ENCODE results near the gene RNF144B. TPM values are rescaled to one million over a fixed set of nuclear protein-coding genes. Genes with fewer than 3 reads are reported as not detected.

RNF144B gene
- total RNA-seq, 1 experiment from 2014 or later = 8.2 TPM

DNA sequence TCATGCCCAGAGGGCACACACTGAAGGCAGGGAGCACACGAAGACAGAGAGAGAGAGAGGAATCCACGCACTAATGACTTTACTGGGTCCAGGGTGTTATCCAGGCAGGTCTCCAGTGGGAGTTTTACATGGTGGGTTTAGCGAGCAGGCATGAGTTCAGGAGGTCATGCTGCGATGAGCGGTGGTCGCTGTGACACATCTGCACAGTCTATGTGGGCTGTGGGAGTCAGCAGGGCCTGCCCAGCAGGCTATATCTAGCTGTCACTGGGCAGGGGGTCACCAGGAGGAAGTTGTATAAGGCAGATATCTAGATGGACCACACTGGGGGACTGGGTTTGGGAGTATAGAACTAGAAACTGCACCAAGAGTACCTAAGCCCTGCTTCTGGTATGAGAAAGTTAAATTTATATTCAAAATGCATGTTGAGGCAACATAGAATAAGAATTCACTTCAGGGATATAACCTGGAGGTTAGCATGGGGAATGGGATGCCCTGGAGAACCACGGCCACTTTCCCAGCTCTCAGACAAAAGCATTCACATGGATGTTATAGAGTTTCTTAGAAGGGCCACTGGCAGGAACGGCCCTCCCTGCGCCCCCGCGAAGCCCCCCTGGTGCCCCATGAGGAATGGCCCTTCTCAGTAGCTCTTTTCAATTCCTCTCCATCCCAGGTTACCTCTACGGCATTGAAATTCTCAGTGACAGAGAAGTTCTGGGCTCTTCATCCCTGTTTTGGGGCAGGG, 113.9 kb downstream of the RNF144B start:
- no peak overlapping the region for H3K4me3 Mint-ChIP-seq
- DNase-seq (ENCODE audit: low spot score) = no peak
- no peaks in the 10 kb centered on the region for H3K36me3 Mint-ChIP-seq
- POLR2A ChIA-PET = no interaction called here
- no peaks in the 10 kb centered on the region for H3K27me3 Mint-ChIP-seq (ENCODE audit: low read depth)
- H3K9me3 Mint-ChIP-seq = no peaks in the 10 kb centered on the region
- H3K4me1 Mint-ChIP-seq = peaks cover 8% of the 10 kb centered on the region
- TF ChIP-seq, protein P1, sequence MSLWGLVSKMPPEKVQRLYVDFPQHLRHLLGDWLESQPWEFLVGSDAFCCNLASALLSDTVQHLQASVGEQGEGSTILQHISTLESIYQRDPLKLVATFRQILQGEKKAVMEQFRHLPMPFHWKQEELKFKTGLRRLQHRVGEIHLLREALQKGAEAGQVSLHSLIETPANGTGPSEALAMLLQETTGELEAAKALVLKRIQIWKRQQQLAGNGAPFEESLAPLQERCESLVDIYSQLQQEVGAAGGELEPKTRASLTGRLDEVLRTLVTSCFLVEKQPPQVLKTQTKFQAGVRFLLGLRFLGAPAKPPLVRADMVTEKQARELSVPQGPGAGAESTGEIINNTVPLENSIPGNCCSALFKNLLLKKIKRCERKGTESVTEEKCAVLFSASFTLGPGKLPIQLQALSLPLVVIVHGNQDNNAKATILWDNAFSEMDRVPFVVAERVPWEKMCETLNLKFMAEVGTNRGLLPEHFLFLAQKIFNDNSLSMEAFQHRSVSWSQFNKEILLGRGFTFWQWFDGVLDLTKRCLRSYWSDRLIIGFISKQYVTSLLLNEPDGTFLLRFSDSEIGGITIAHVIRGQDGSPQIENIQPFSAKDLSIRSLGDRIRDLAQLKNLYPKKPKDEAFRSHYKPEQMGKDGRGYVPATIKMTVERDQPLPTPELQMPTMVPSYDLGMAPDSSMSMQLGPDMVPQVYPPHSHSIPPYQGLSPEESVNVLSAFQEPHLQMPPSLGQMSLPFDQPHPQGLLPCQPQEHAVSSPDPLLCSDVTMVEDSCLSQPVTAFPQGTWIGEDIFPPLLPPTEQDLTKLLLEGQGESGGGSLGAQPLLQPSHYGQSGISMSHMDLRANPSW (CRISPR knock-in tag; conservative IDR thresholded peaks at IDR 0.05; ENCODE audit: low read depth) = no peak
- no peak for TF ChIP-seq ETV6 (CRISPR knock-in tag; IDR thresholded peaks at IDR 0.05)
- TF ChIP-seq GTF2I (CRISPR knock-in tag; conservative IDR thresholded peaks at IDR 0.05) = no peak
- no peak for TF ChIP-seq NR2C2 (CRISPR knock-in tag; IDR thresholded peaks at IDR 0.05)
- no peak for TF ChIP-seq SP1 (CRISPR knock-in tag; conservative IDR thresholded peaks at IDR 0.05)
- TF ChIP-seq, protein P2, sequence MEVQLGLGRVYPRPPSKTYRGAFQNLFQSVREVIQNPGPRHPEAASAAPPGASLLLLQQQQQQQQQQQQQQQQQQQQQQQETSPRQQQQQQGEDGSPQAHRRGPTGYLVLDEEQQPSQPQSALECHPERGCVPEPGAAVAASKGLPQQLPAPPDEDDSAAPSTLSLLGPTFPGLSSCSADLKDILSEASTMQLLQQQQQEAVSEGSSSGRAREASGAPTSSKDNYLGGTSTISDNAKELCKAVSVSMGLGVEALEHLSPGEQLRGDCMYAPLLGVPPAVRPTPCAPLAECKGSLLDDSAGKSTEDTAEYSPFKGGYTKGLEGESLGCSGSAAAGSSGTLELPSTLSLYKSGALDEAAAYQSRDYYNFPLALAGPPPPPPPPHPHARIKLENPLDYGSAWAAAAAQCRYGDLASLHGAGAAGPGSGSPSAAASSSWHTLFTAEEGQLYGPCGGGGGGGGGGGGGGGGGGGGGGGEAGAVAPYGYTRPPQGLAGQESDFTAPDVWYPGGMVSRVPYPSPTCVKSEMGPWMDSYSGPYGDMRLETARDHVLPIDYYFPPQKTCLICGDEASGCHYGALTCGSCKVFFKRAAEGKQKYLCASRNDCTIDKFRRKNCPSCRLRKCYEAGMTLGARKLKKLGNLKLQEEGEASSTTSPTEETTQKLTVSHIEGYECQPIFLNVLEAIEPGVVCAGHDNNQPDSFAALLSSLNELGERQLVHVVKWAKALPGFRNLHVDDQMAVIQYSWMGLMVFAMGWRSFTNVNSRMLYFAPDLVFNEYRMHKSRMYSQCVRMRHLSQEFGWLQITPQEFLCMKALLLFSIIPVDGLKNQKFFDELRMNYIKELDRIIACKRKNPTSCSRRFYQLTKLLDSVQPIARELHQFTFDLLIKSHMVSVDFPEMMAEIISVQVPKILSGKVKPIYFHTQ (CRISPR knock-in tag; IDR thresholded peaks at IDR 0.05) = no peak
- TF ChIP-seq ZNF416 (CRISPR knock-in tag; IDR thresholded peaks at IDR 0.05) = no peak
- TF ChIP-seq, protein P3, sequence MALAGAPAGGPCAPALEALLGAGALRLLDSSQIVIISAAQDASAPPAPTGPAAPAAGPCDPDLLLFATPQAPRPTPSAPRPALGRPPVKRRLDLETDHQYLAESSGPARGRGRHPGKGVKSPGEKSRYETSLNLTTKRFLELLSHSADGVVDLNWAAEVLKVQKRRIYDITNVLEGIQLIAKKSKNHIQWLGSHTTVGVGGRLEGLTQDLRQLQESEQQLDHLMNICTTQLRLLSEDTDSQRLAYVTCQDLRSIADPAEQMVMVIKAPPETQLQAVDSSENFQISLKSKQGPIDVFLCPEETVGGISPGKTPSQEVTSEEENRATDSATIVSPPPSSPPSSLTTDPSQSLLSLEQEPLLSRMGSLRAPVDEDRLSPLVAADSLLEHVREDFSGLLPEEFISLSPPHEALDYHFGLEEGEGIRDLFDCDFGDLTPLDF (CRISPR knock-in tag; IDR thresholded peaks at IDR 0.05) = no peak
- TF ChIP-seq ZNF671 (CRISPR knock-in tag; IDR thresholded peaks at IDR 0.05) = no peak
- TF ChIP-seq JAZF1 (CRISPR knock-in tag; IDR thresholded peaks at IDR 0.05) = no peak
- TF ChIP-seq, protein P4, sequence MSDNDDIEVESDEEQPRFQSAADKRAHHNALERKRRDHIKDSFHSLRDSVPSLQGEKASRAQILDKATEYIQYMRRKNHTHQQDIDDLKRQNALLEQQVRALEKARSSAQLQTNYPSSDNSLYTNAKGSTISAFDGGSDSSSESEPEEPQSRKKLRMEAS (CRISPR knock-in tag; IDR thresholded peaks at IDR 0.05) = no peak
- no peak for TF ChIP-seq NFATC4 (CRISPR knock-in tag; IDR thresholded peaks at IDR 0.05)
- no peak for ATAC-seq
- CTCF ChIA-PET = interaction anchor here (0.6 to 1.6 kb wide), 7 partner anchors 106 to 380 kb away, joined by 3 to 6 read pairs (median 3); no protein-coding TSS in a partner anchor
- no peak overlapping the region for H3K27ac Mint-ChIP-seq

DNA sequence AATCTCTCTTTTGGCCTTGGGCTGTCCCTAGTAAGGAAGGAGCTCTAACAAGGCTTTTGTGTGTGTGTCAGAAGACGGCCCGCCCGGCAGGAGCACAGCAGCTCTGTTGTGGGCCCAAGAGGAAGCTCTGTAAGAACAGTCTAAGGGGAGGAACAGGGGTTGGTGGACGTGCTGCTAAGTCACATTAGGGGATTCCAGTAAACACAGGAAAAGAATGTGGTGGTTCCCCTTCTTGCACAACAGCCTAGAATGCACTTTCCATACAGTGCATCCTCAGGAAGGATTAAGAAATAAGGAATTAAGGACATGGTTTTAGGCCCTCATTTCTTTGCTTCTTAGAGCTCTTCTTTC, 114.5 kb downstream of the RNF144B start:
- Mint-ChIP-seq H3K9me3 (no peaks in the 10 kb centered on the region), H3K4me3 (no peak overlapping the region), H3K27me3 (ENCODE audit: low read depth) (no peaks in the 10 kb centered on the region), H3K36me3 (no peaks in the 10 kb centered on the region), H3K27ac (no peak overlapping the region), H3K4me1 (peaks cover 10% of the 10 kb centered on the region)
- CTCF ChIA-PET = interaction anchor here (0.6 to 1.6 kb wide), 7 partner anchors 106 to 380 kb away, joined by 3 to 6 read pairs (median 3); no protein-coding TSS in a partner anchor
- DNase-seq (ENCODE audit: low spot score) = no peak
- ATAC-seq = no peak; the same call in 1 of the 2 replicates
- TF ChIP-seq CREB1 (CRISPR knock-in tag; IDR thresholded peaks at IDR 0.05) (no peak), PRRX2 (CRISPR knock-in tag; IDR thresholded peaks at IDR 0.05) (no peak)
- TF ChIP-seq, protein P5, sequence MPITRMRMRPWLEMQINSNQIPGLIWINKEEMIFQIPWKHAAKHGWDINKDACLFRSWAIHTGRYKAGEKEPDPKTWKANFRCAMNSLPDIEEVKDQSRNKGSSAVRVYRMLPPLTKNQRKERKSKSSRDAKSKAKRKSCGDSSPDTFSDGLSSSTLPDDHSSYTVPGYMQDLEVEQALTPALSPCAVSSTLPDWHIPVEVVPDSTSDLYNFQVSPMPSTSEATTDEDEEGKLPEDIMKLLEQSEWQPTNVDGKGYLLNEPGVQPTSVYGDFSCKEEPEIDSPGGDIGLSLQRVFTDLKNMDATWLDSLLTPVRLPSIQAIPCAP (CRISPR knock-in tag; IDR thresholded peaks at IDR 0.05) = no peak
- POLR2A ChIA-PET = no interaction called here

DNA sequence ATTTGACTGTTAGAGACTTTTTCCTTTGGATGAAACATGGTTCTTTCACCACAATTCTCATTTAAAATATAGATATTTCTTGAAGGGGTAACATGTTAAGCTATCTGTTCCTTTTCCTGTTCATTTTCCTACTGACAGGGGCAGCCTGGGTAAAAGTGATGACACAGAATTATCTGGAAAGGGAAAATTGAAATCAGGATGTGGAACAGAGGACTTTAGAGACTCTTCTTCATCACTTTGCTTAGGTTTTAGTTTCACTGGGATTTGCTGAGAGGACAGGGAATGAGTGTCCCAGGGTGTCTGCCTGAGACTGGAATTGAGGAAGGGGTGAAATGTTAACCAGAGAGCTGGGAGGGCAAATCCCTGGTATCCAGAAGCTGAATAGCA, 116.0 kb downstream of the RNF144B start:
- Mint-ChIP-seq H3K36me3 (no peaks in the 10 kb centered on the region), H3K9me3 (no peaks in the 10 kb centered on the region), H3K4me1 (peaks cover 15% of the 10 kb centered on the region), H3K4me3 (no peak overlapping the region), H3K27ac (no peak overlapping the region), H3K27me3 (ENCODE audit: low read depth) (no peaks in the 10 kb centered on the region)
- DNase-seq (ENCODE audit: low spot score) = no peak
- CTCF ChIA-PET = interaction anchor here (0.9 to 1.6 kb wide), 8 partner anchors 116 to 669 kb away, joined by 3 to 15 read pairs (median 5); partner anchors contain the start of gene RNF144B
- ATAC-seq = no peak
- no peak for TF ChIP-seq SMAD3 (CRISPR knock-in tag; IDR thresholded peaks at IDR 0.05; ENCODE audit: borderline replicate concordance)
- TF ChIP-seq NFATC4 (CRISPR knock-in tag; IDR thresholded peaks at IDR 0.05) = no peak
- no peak for TF ChIP-seq JAZF1 (CRISPR knock-in tag; IDR thresholded peaks at IDR 0.05)
- no peak for TF ChIP-seq ESRRA (CRISPR knock-in tag; IDR thresholded peaks at IDR 0.05; ENCODE audit: borderline replicate concordance)
- POLR2A ChIA-PET = no interaction called here

Measured in WTC11 (cell line).